ENCODE measurements around the gene SLC48A1. TPM values are rescaled to one million over a fixed set of nuclear protein-coding genes. Genes with fewer than 3 reads are reported as not detected.

The SLC48A1 gene
- total and polyA plus RNA-seq, 4 donors, result 6.1 to 15.4 (median 9.3) TPM

GRCh38 chr12:47798382-47798948, 25.4 kb downstream of the SLC48A1 start (continued):
- TF ChIP-seq CTCF (IDR thresholded peaks at IDR 0.05; ENCODE audit: low read depth, low read length, missing input control), result no peak

GRCh38 chr12:47799357-47799955, 26.4 kb downstream of the SLC48A1 start:
- no peak for DNase-seq (ENCODE audit: low spot score)
- H3K36me3 ChIP-seq (ENCODE audit: control insufficient read depth in 4 of 4, insufficient read depth in 3 of 4, low read depth in 1 of 4, low read length in 3 of 4), result peaks cover 0 to 3% (median 0%) of the 10 kb centered on the region in 4 donors
- H3K27me3 ChIP-seq (ENCODE audit: control insufficient read depth in 4 of 4, insufficient read depth in 4 of 4, low read length in 3 of 4), result no peaks in the 10 kb centered on the region
- no peak overlapping the region for H3K9ac ChIP-seq (ENCODE audit: low read depth in 1 of 2, low read length in 2 of 2)
- H3K4me3 ChIP-seq (ENCODE audit: low read depth in 1 of 3, low read length in 3 of 3), result no peak overlapping the region
- no peak overlapping the region for H3K27ac ChIP-seq (ENCODE audit: low read depth in 1 of 2, low read length in 2 of 2)
- no peaks in the 10 kb centered on the region for H3K9me3 ChIP-seq (ENCODE audit: control insufficient read depth in 4 of 4, low read length in 3 of 4)
- 81% methylated on average over 7 of the region's 7 CpGs for WGBS
- peaks cover 0 to 18% (median 5%) of the 10 kb centered on the region in 4 donors for H3K4me1 ChIP-seq (ENCODE audit: control insufficient read depth in 4 of 4, insufficient read depth in 4 of 4, low read length in 3 of 4)
- TF ChIP-seq NR2F2 (IDR thresholded peaks at IDR 0.05) (no peak), CTCF (IDR thresholded peaks at IDR 0.05; ENCODE audit: low read depth, low read length, missing input control) (no peak), FOXA2 (IDR thresholded peaks at IDR 0.05) (no peak), YY1 (IDR thresholded peaks at IDR 0.05) (no peak), GABPA (IDR thresholded peaks at IDR 0.05 in 1 of 2, conservative IDR thresholded peaks at IDR 0.05 in 1 of 2) (no peak), RAD21 (IDR thresholded peaks at IDR 0.05) (no peak), JUND (IDR thresholded peaks at IDR 0.05) (no peak), RXRA (IDR thresholded peaks at IDR 0.05) (no peak)

GRCh38 chr12:47800582-47800981, 27.5 kb downstream of the SLC48A1 start:
- no peaks in the 10 kb centered on the region for H3K27me3 ChIP-seq (ENCODE audit: control insufficient read depth in 4 of 4, insufficient read depth in 4 of 4, low read length in 3 of 4)
- no peaks in the 10 kb centered on the region for H3K9me3 ChIP-seq (ENCODE audit: control insufficient read depth in 4 of 4, low read length in 3 of 4)
- H3K36me3 ChIP-seq (ENCODE audit: control insufficient read depth in 4 of 4, insufficient read depth in 3 of 4, low read depth in 1 of 4, low read length in 3 of 4), result peaks cover 0 to 2% (median 0%) of the 10 kb centered on the region in 4 donors
- DNase-seq (ENCODE audit: low spot score), result no peak
- no peak overlapping the region for H3K4me3 ChIP-seq (ENCODE audit: low read depth in 1 of 3, low read length in 3 of 3)
- H3K27ac ChIP-seq (ENCODE audit: low read depth in 1 of 2, low read length in 2 of 2), result no peak overlapping the region
- H3K4me1 ChIP-seq (ENCODE audit: control insufficient read depth in 4 of 4, insufficient read depth in 4 of 4, low read length in 3 of 4), result peaks cover 0 to 18% (median 5%) of the 10 kb centered on the region in 4 donors
- H3K9ac ChIP-seq (ENCODE audit: low read depth in 1 of 2, low read length in 2 of 2), result no peak overlapping the region
- WGBS, result 94% methylated on average over 7 of the region's 7 CpGs
- no peak for TF ChIP-seq MAX (IDR thresholded peaks at IDR 0.05)
- no peak for TF ChIP-seq ZBTB33 (IDR thresholded peaks at IDR 0.05)
- no peak for TF ChIP-seq FOXA1 (IDR thresholded peaks at IDR 0.05)
- no peak for TF ChIP-seq ATF3 (IDR thresholded peaks at IDR 0.05)
- no peak for TF ChIP-seq JUND (IDR thresholded peaks at IDR 0.05)
- TF ChIP-seq FOXA2 (IDR thresholded peaks at IDR 0.05), result no peak
- no peak for TF ChIP-seq HNF4A (conservative IDR thresholded peaks at IDR 0.05)
- TF ChIP-seq RAD21 (IDR thresholded peaks at IDR 0.05), result no peak
- TF ChIP-seq CTCF (IDR thresholded peaks at IDR 0.05; ENCODE audit: low read depth, low read length, missing input control), result no peak
- TF ChIP-seq HNF4G (IDR thresholded peaks at IDR 0.05), result no peak
- no peak for TF ChIP-seq SP1 (IDR thresholded peaks at IDR 0.05)
- no peak for TF ChIP-seq NR2F2 (IDR thresholded peaks at IDR 0.05)
- no peak for TF ChIP-seq RXRA (IDR thresholded peaks at IDR 0.05)
- TF ChIP-seq REST (IDR thresholded peaks at IDR 0.05), result no peak

Measured in liver (tissue), 9 donors.